Trophoblast cell (in vitro differentiated cells and primary cell): Measurements from ENCODE around the gene KCNIP4.

Source experiments
- DNase-seq, 2 donors: peaks; one replicate each; pipeline ENCODE4 v3.0.0-alpha.2; 2016
- H2AFZ ChIP-seq: 2 replicates; pipeline ENCODE4 v1.6.1; 2013; ENCODE audit warnings: low read length, moderate library complexity, mild to moderate bottlenecking; ENCODE audit not compliant: insufficient read depth, poor library complexity
- H2AK5ac ChIP-seq: 2 replicates; pipeline ENCODE4 v1.6.1; 2013; ENCODE audit warnings: mild to moderate bottlenecking, low read length
- H2BK120ac ChIP-seq: 2 replicates; pipeline ENCODE4 v1.6.1; 2013; ENCODE audit warnings: low read length, mild to moderate bottlenecking, moderate library complexity; ENCODE audit not compliant: insufficient read depth, poor library complexity
- H2BK12ac ChIP-seq: 2 replicates; pipeline ENCODE4 v1.6.1; 2013; ENCODE audit warnings: mild to moderate bottlenecking, low read length, moderate library complexity
- H2BK5ac ChIP-seq: 2 replicates; pipeline ENCODE4 v1.6.1; 2013; ENCODE audit warnings: low read length, low read depth, moderate library complexity, mild to moderate bottlenecking; ENCODE audit not compliant: poor library complexity
- H3K14ac ChIP-seq: 2 replicates; pipeline ENCODE4 v1.6.1; 2013; ENCODE audit warnings: mild to moderate bottlenecking, low read length
- H3K18ac ChIP-seq: 2 replicates; pipeline ENCODE4 v1.6.1; 2013; ENCODE audit warnings: mild to moderate bottlenecking, low read length
- H3K23ac ChIP-seq: 2 replicates; pipeline ENCODE4 v1.6.1; 2013; ENCODE audit warnings: low read length
- H3K27ac ChIP-seq: 2 replicates; pipeline ENCODE4 v1.5.1; 2013; ENCODE audit warnings: low read depth, mild to moderate bottlenecking, inconsistent platforms, low read length, moderate library complexity
- H3K27me3 ChIP-seq: 2 replicates; pipeline ENCODE4 v1.6.1; 2013; ENCODE audit warnings: inconsistent platforms, mild to moderate bottlenecking, low read length, moderate library complexity; ENCODE audit not compliant: insufficient read depth
- H3K36me3 ChIP-seq, 2 experiments: 1 replicate in 1 of 2; 2 replicates in 1 of 2; pipeline ENCODE4 v1.6.1; 2013; ENCODE audit warnings: low read length in 2 of 2, mild to moderate bottlenecking in 2 of 2, moderate library complexity in 1 of 2; ENCODE audit not compliant: insufficient read depth in 2 of 2, control insufficient read depth in 1 of 2
- H3K4ac ChIP-seq: 2 replicates; pipeline ENCODE4 v1.6.1; 2013; ENCODE audit warnings: low read depth, mild to moderate bottlenecking, low read length, moderate library complexity
- H3K4me1 ChIP-seq, 2 experiments: 1 replicate in 1 of 2; 2 replicates in 1 of 2; pipeline ENCODE4 v1.6.1; 2013; ENCODE audit warnings: low read length in 2 of 2, mild to moderate bottlenecking in 2 of 2, moderate library complexity in 1 of 2; ENCODE audit not compliant: insufficient read depth in 2 of 2, control insufficient read depth in 1 of 2
- H3K4me2 ChIP-seq: 2 replicates; pipeline ENCODE4 v1.6.1; 2013; ENCODE audit warnings: inconsistent platforms, mild to moderate bottlenecking, low read length, moderate library complexity
- H3K4me3 ChIP-seq: 2 replicates; pipeline ENCODE4 v1.5.1; 2013; ENCODE audit warnings: mild to moderate bottlenecking, low read depth, low read length, inconsistent platforms
- H3K79me1 ChIP-seq: one replicate; pipeline ENCODE4 v1.6.1; 2013; ENCODE audit warnings: low read length
- H3K79me2 ChIP-seq: 2 replicates; pipeline ENCODE4 v1.6.1; 2013; ENCODE audit warnings: low read length, mild to moderate bottlenecking; ENCODE audit not compliant: control insufficient read depth, insufficient read depth, poor library complexity
- H3K9ac ChIP-seq: 2 replicates; pipeline ENCODE4 v1.6.1; 2013; ENCODE audit warnings: mild to moderate bottlenecking, low read length
- H3K9me3 ChIP-seq: 2 replicates; pipeline ENCODE4 v1.6.1; 2013; ENCODE audit warnings: low read depth, mild to moderate bottlenecking, control low read depth, inconsistent platforms, low read length; ENCODE audit not compliant: insufficient read depth
- H4K12ac ChIP-seq: 2 replicates; pipeline ENCODE4 v1.6.1; 2013; ENCODE audit warnings: low read depth, mild to moderate bottlenecking, low read length, moderate library complexity
- H4K8ac ChIP-seq: 2 replicates; pipeline ENCODE4 v1.6.1; 2013; ENCODE audit warnings: low read depth, mild to moderate bottlenecking, low read length, moderate library complexity
- H4K91ac ChIP-seq: one replicate; pipeline ENCODE4 v1.6.1; 2013; ENCODE audit warnings: low read depth, mild to moderate bottlenecking, low read length, moderate library complexity
- WGBS: extraction: QIAGEN DNeasy Blood & Tissue Kit; methylation state at CpG from one replicate; pipeline ENCODE4 v1.1.7; 2013; ENCODE audit warnings: missing lambda C conversion rate; ENCODE audit not compliant: insufficient read length, insufficient coverage; ENCODE audit errors: extremely low coverage; 5-methylcytosine and 5-hydroxymethylcytosine counted together

The KCNIP4 gene

GRCh38 chr4:21457086-21457840, 491.3 kb downstream of the KCNIP4 start:
- no peak overlapping the region for H3K27ac ChIP-seq
- H3K9ac ChIP-seq = no peak overlapping the region
- H3K27me3 ChIP-seq = no peaks in the 10 kb centered on the region
- no peaks in the 10 kb centered on the region for H3K9me3 ChIP-seq
- H2BK120ac ChIP-seq = no peak overlapping the region
- no peaks in the 10 kb centered on the region for H3K79me2 ChIP-seq
- H4K12ac ChIP-seq = no peak overlapping the region
- no peak overlapping the region for H4K8ac ChIP-seq
- no peak overlapping the region for H3K23ac ChIP-seq
- H4K91ac ChIP-seq = no peak overlapping the region
- H3K36me3 ChIP-seq = no peaks in the 10 kb centered on the region
- H2BK5ac ChIP-seq = no peak overlapping the region
- WGBS = no CpG with 5 or more reads among the region's 6 CpGs
- no peaks in the 10 kb centered on the region for H3K79me1 ChIP-seq
- H3K18ac ChIP-seq = no peak overlapping the region
- no peak overlapping the region for H3K4me3 ChIP-seq
- H3K4me1 ChIP-seq = no peaks in the 10 kb centered on the region
- H2AK5ac ChIP-seq = no peak overlapping the region
- H3K4me2 ChIP-seq = no peak overlapping the region
- H3K14ac ChIP-seq = no peak overlapping the region
- no peak overlapping the region for H2AFZ ChIP-seq
- H2BK12ac ChIP-seq = no peak overlapping the region
- H3K4ac ChIP-seq = no peak overlapping the region
- DNase-seq = no peak

- H3K27me3 ChIP-seq = no peaks in the 10 kb centered on the region
- H2AK5ac ChIP-seq = no peak overlapping the region
- no peak overlapping the region for H3K4me3 ChIP-seq
- H4K12ac ChIP-seq = no peak overlapping the region
- H3K23ac ChIP-seq = no peak overlapping the region
- H3K9ac ChIP-seq = no peak overlapping the region
- WGBS = no CpG with 5 or more reads among the region's 1 CpG
- no peaks in the 10 kb centered on the region for H3K79me2 ChIP-seq
- H3K18ac ChIP-seq = no peak overlapping the region
- H3K4me2 ChIP-seq = no peak overlapping the region
- no peak overlapping the region for H3K14ac ChIP-seq
- H2BK12ac ChIP-seq = no peak overlapping the region
- no peaks in the 10 kb centered on the region for H3K9me3 ChIP-seq
- no peak overlapping the region for H4K8ac ChIP-seq
- no peak overlapping the region for H2BK120ac ChIP-seq
- H2AFZ ChIP-seq = no peak overlapping the region
- no peaks in the 10 kb centered on the region for H3K4me1 ChIP-seq
- H3K4ac ChIP-seq = no peak overlapping the region
- H3K79me1 ChIP-seq = no peaks in the 10 kb centered on the region
- no peak for DNase-seq
- H3K27ac ChIP-seq = no peak overlapping the region
- no peak overlapping the region for H2BK5ac ChIP-seq
- no peaks in the 10 kb centered on the region for H3K36me3 ChIP-seq
- no peak overlapping the region for H4K91ac ChIP-seq
Observed at GRCh38 chr4:21454831-21455230, 493.7 kb downstream of the KCNIP4 start.

- DNase-seq = no peak
- H3K9ac ChIP-seq = no peak overlapping the region
- no peak overlapping the region for H2AFZ ChIP-seq
- H3K23ac ChIP-seq = no peak overlapping the region
- no peaks in the 10 kb centered on the region for H3K4me1 ChIP-seq
- H3K4me2 ChIP-seq = no peak overlapping the region
- H3K27me3 ChIP-seq = no peaks in the 10 kb centered on the region
- H3K79me2 ChIP-seq = no peaks in the 10 kb centered on the region
- no peak overlapping the region for H2BK5ac ChIP-seq
- no peak overlapping the region for H2BK120ac ChIP-seq
- no CpG with 5 or more reads among the region's 4 CpGs for WGBS
- H3K4me3 ChIP-seq = no peak overlapping the region
- no peak overlapping the region for H2BK12ac ChIP-seq
- no peak overlapping the region for H3K27ac ChIP-seq
- no peak overlapping the region for H3K18ac ChIP-seq
- no peak overlapping the region for H4K12ac ChIP-seq
- H2AK5ac ChIP-seq = no peak overlapping the region
- no peaks in the 10 kb centered on the region for H3K79me1 ChIP-seq
- no peak overlapping the region for H3K14ac ChIP-seq
- H3K9me3 ChIP-seq = no peaks in the 10 kb centered on the region
- H3K36me3 ChIP-seq = no peaks in the 10 kb centered on the region
- H4K91ac ChIP-seq = no peak overlapping the region
- H4K8ac ChIP-seq = no peak overlapping the region
- no peak overlapping the region for H3K4ac ChIP-seq
Observed at GRCh38 chr4:21454201-21454600, 494.4 kb downstream of the KCNIP4 start.

GRCh38 chr4:21452931-21453330, 495.6 kb downstream of the KCNIP4 start:
- Histone ChIP-seq H2BK120ac (no peak overlapping the region), H2AFZ (no peak overlapping the region), H4K12ac (no peak overlapping the region), H3K36me3 (no peaks in the 10 kb centered on the region), H4K91ac (no peak overlapping the region), H3K4me1 (no peaks in the 10 kb centered on the region), H3K4me3 (no peak overlapping the region), H2BK5ac (no peak overlapping the region), H3K79me2 (no peaks in the 10 kb centered on the region), H4K8ac (no peak overlapping the region), H3K18ac (no peak overlapping the region), H3K23ac (no peak overlapping the region), H3K4ac (no peak overlapping the region), H3K14ac (no peak overlapping the region), H2BK12ac (no peak overlapping the region), H3K27ac (no peak overlapping the region), H3K27me3 (no peaks in the 10 kb centered on the region), H3K4me2 (no peak overlapping the region), H3K9me3 (no peaks in the 10 kb centered on the region), H3K9ac (no peak overlapping the region), H2AK5ac (no peak overlapping the region), H3K79me1 (no peaks in the 10 kb centered on the region)
- DNase-seq = no peak
